ENCODE data around the gene GPRASP1.

GRCh38 chrX:102652031-102652688, 877 bp downstream of the GPRASP1 start:
- TF ChIP-seq POLR2A (IDR thresholded peaks at IDR 0.05), result no peak
- TF ChIP-seq CTCF (IDR thresholded peaks at IDR 0.05), result peak in 4 of 7 experiments; percentile 34 to 46 (median 42)

All from body of pancreas (tissue), 4 donors.